Body of pancreas (tissue), 4 donors: Measurements from ENCODE around the gene LEF1.

ENCODE experiments used
- CTCF ChIP-seq, 7 experiments: fragments of 450-650 bp in 4 of 7; fragments of 200-600 bp in 3 of 7; sonication (generic) in 3 of 7; IDR thresholded peaks; one replicate each; pipeline ENCODE4 v1.5.1; 2016 to 2019; ENCODE audit warnings: antibody characterized with exemption in 7 of 7
- POLR2A ChIP-seq, 3 donors: fragments of 450-650 bp; IDR thresholded peaks; one replicate each; pipeline ENCODE4 v1.6.1; 2016; ENCODE audit warnings: antibody characterized with exemption in 3 of 3, mild to moderate bottlenecking in 2 of 3

- TF ChIP-seq CTCF (IDR thresholded peaks at IDR 0.05) (no peak), POLR2A (IDR thresholded peaks at IDR 0.05) (no peak)
Observed at GRCh38 chr4:108180513-108180912, 11.8 kb upstream of the LEF1 start.
